ENCODE results near the gene LIMS1.

Gene LIMS1

GRCh38 chr2:108614659-108615058, 80.4 kb downstream of the LIMS1 start:
- no peak for DNase-seq (ENCODE audit: extremely low read depth, low read depth)
- no peak for TF ChIP-seq CTCF (IDR thresholded peaks at IDR 0.05; ENCODE audit: low read depth, low read length, missing control alignments)

GRCh38 chr2:108615480-108616090, 81.3 kb downstream of the LIMS1 start:
- no peak for DNase-seq (ENCODE audit: extremely low read depth, low read depth)
- TF ChIP-seq CTCF (IDR thresholded peaks at IDR 0.05; ENCODE audit: low read depth, low read length, missing control alignments) = no peak
- H3K4me3 ChIP-seq (replicated peaks; ENCODE audit: low read depth, low read length) = no peak overlapping the region

More at GRCh38 chr2:108614659-108615058, 80.4 kb downstream of the LIMS1 start:
- H3K4me3 ChIP-seq (replicated peaks; ENCODE audit: low read depth, low read length) = no peak overlapping the region

GRCh38 chr2:108616318-108616717, 82.0 kb downstream of the LIMS1 start:
- no peak for DNase-seq (ENCODE audit: extremely low read depth, low read depth)
- no peak overlapping the region for H3K4me3 ChIP-seq (replicated peaks; ENCODE audit: low read depth, low read length)
- TF ChIP-seq CTCF (IDR thresholded peaks at IDR 0.05; ENCODE audit: low read depth, low read length, missing control alignments) = no peak

DNA sequence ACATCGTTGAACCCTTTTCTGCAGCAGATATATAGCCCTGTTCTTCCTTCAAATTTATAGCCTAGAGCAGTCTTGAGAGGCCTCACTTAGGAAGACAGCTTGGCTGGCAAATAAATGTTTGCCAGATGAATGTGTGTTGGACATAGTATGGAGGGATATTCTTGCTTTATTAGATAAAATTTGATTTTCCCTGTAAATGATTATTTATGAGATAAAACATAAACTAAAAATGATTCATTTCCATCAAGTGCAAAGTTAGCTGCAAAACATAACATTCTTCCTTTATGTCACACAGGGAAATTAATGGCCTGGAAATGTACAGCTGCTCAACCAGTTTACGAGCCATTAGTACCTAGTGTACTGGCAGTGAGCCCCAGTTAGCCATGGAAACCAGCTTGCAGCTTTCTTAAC, 82.5 kb downstream of the LIMS1 start:
- no peak overlapping the region for H3K4me3 ChIP-seq (replicated peaks; ENCODE audit: low read depth, low read length)
- no peak for TF ChIP-seq CTCF (IDR thresholded peaks at IDR 0.05; ENCODE audit: low read depth, low read length, missing control alignments)
- no peak for DNase-seq (ENCODE audit: extremely low read depth, low read depth)

DNA sequence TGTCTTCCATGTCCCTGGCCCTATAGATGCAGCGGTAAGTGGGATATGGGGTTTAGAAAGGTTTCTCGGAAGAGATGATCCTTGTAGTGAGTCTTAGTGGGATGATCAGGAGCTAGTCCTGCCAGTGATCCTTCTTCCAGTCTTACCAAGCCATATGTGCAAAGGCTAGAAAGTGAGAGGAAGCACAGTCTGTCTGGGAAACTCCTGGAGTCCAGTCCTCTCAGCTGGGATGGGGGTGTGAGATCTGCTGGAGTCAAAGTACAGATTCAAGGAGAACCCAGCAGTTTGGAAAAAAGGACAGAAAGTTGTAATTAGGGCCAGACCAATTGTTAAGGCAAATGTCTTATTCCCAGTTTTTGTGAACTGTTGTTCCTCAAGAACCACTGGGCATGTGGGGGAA, 83.3 kb downstream of the LIMS1 start:
- TF ChIP-seq CTCF (IDR thresholded peaks at IDR 0.05; ENCODE audit: low read depth, low read length, missing control alignments) = no peak
- DNase-seq (ENCODE audit: extremely low read depth, low read depth) = no peak

DNA sequence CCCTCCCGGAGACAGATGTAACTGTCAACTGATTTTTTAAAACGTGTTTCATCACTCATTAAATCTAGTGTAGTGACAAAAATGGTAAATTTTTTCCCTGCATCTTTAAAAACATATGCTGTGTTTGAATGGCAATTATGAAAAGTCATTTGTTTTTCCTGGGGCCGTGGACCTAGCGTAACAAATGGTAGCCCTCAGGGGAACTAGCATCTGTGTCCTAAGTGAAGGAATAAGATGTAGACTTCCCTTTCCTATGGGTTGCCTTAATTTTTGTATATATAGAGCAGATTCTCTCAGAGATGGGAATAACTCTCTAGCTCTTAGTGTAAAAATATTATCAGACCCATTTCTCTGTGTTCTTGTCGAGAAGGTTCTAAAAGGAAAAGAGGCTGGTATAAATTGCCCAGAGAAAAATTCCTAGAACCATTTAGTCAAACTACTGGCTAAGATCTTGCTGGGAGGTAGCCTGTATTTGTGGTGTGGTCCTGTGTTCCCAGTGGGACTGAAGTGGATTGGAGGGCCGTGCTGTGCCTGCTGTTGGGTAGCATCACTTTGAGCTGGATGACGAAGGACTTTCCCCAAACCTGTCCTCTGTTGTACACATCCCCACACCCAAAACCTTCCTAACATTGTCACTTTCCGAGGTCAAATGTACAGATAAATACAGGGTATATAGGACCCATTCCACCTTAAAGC, 85.8 kb downstream of the LIMS1 start:
- no peak for DNase-seq (ENCODE audit: extremely low read depth, low read depth)
- TF ChIP-seq CTCF (IDR thresholded peaks at IDR 0.05; ENCODE audit: low read depth, low read length, missing control alignments) = no peak
- no peak overlapping the region for H3K4me3 ChIP-seq (replicated peaks; ENCODE audit: low read depth, low read length)

More for the DNA sequence above, 83.3 kb downstream of the LIMS1 start:
- H3K4me3 ChIP-seq (replicated peaks; ENCODE audit: low read depth, low read length) = no peak overlapping the region

Data from HFF-Myc (cell line).